Fibroblast of lung (primary cell): ENCODE results near the gene VSIG1. TPM values are rescaled to one million over a fixed set of nuclear protein-coding genes. Genes with fewer than 3 reads are reported as not detected.
A peak's percentile ranks its signal among the peaks of the same experiment; 100 is the strongest.

Experiments
- DNase-seq, 2 donors: peaks; one replicate each; pipeline versions ENCODE4 v3.0.0 to v3.0.0-alpha.2; 2010; ENCODE audit warnings: low read depth in 2 of 2
- H2AFZ ChIP-seq: 2 replicates; pipeline ENCODE4 v1.5.1; 2012; ENCODE audit warnings: low read length, control low read depth, inconsistent platforms
- H3K27ac ChIP-seq: 2 replicates; pipeline ENCODE4 v1.5.1; 2011; ENCODE audit warnings: low read length, control low read depth; ENCODE audit not compliant: insufficient read depth
- H3K27me3 ChIP-seq: 2 replicates; pipeline ENCODE4 v1.5.1; 2011; ENCODE audit warnings: mild to moderate bottlenecking, low read length; ENCODE audit not compliant: control insufficient read depth, insufficient read depth
- H3K36me3 ChIP-seq: 2 replicates; pipeline ENCODE4 v1.5.1; 2011; ENCODE audit warnings: low read length; ENCODE audit not compliant: control insufficient read depth, insufficient read depth
- H3K4me1 ChIP-seq: 2 replicates; pipeline ENCODE4 v1.5.1; 2011; ENCODE audit warnings: low read length; ENCODE audit not compliant: control insufficient read depth, insufficient read depth; ENCODE audit errors: extremely low read depth
- H3K4me2 ChIP-seq: 2 replicates; pipeline ENCODE4 v1.5.1; 2011; ENCODE audit warnings: low read length, control low read depth; ENCODE audit not compliant: insufficient read depth; ENCODE audit errors: extremely low read depth
- H3K4me3 ChIP-seq, 4 experiments: fragments of 200-600 bp in 1 of 4; sonication (generic) in 1 of 4; replicated peaks in 1 of 4; 2 replicates each; pipeline ENCODE4 v1.5.1; 2011 to 2016; ENCODE audit warnings: low read length in 4 of 4, low read depth in 3 of 4, mild to moderate bottlenecking in 3 of 4, control low read depth in 2 of 4, inconsistent platforms in 1 of 4, mixed read lengths in 1 of 4; ENCODE audit not compliant: insufficient read depth in 1 of 4; ENCODE audit errors: control extremely low read depth in 1 of 4
- H3K79me2 ChIP-seq: 2 replicates; pipeline ENCODE4 v1.5.1; 2012; ENCODE audit warnings: mild to moderate bottlenecking, low read length, inconsistent platforms; ENCODE audit not compliant: control insufficient read depth, insufficient read depth
- H3K9ac ChIP-seq: 2 replicates; pipeline ENCODE4 v1.5.1; 2011; ENCODE audit warnings: mild to moderate bottlenecking, low read length, control low read depth; ENCODE audit not compliant: insufficient read depth
- H3K9me3 ChIP-seq: 2 replicates; pipeline ENCODE4 v1.5.1; 2012; ENCODE audit warnings: low read depth, low read length; ENCODE audit not compliant: control insufficient read depth, insufficient read depth
- H4K20me1 ChIP-seq: 2 replicates; pipeline ENCODE4 v1.5.1; 2011; ENCODE audit warnings: low read length; ENCODE audit not compliant: control insufficient read depth, insufficient read depth; ENCODE audit errors: extremely low read depth
- CTCF ChIP-seq, 2 donors: IDR thresholded peaks in 1 of 2; conservative IDR thresholded peaks in 1 of 2; 1 replicate in 1 of 2; 2 replicates in 1 of 2; pipeline ENCODE4 v1.5.1; 2011 to 2012; ENCODE audit warnings: low read length in 2 of 2, control low read depth in 1 of 2, inconsistent platforms in 1 of 2, low read depth in 1 of 2, mild to moderate bottlenecking in 1 of 2
- EZH2 ChIP-seq: IDR thresholded peaks from 2 replicates; pipeline ENCODE4 v1.5.1; 2012; ENCODE audit warnings: low read length, control low read depth, mild to moderate bottlenecking; ENCODE audit errors: missing control alignments
- polyA plus RNA-seq, 2 donors: library from polyadenylated mRNA; depleted of rRNA in 1 of 2; stranded (reverse) in 1 of 2; unstranded in 1 of 2; fragments of >200 nt; gene quantifications; 2 replicates each; pipeline ENCODE4 v1.2.1, GENCODE V29; 2011 to 2012; ENCODE audit warnings: missing spikeins in 1 of 2
- total RNA-seq: library from RNA; depleted of rRNA; stranded (reverse); fragments of >200 nt; gene quantifications from 2 replicates; pipeline ENCODE4 v1.2.1, GENCODE V29; 2014

Gene VSIG1
- total and polyA plus RNA-seq, 2 donors (not counting 1 experiment from before 2014, with no cell fraction given), result 0.20 TPM; not detected in 1

- Histone ChIP-seq H3K9me3 (no peaks in the 10 kb centered on the region), H4K20me1 (no peaks in the 10 kb centered on the region), H3K27ac (no peak overlapping the region), H2AFZ (no peak overlapping the region), H3K4me1 (no peaks in the 10 kb centered on the region), H3K36me3 (no peaks in the 10 kb centered on the region), H3K4me3 (no peak overlapping the region), H3K4me2 (no peak overlapping the region), H3K27me3 (no peaks in the 10 kb centered on the region), H3K9ac (no peak overlapping the region), H3K79me2 (no peaks in the 10 kb centered on the region)
- DNase-seq, result peak in 1 of 2 donors; percentile 29
- TF ChIP-seq EZH2 (no peak), CTCF (conservative IDR thresholded peaks at IDR 0.05 in 1 of 2, IDR thresholded peaks at IDR 0.05 in 1 of 2; ENCODE audit: low read depth in 1 of 2, low read length in 2 of 2) (peak; percentile 36 to 46)
These were observed 24.2 kb upstream of the VSIG1 start for GRCh38 chrX:108020631-108021030.

- no peaks in the 10 kb centered on the region for H4K20me1 ChIP-seq
- H3K4me3 ChIP-seq, result no peak overlapping the region
- no peaks in the 10 kb centered on the region for H3K79me2 ChIP-seq
- H3K27ac ChIP-seq, result no peak overlapping the region
- no peak overlapping the region for H2AFZ ChIP-seq
- TF ChIP-seq CTCF (conservative IDR thresholded peaks at IDR 0.05 in 1 of 2, IDR thresholded peaks at IDR 0.05 in 1 of 2; ENCODE audit: low read depth in 1 of 2, low read length in 2 of 2) (no peak), EZH2 (no peak)
- no peaks in the 10 kb centered on the region for H3K36me3 ChIP-seq
- no peaks in the 10 kb centered on the region for H3K9me3 ChIP-seq
- H3K9ac ChIP-seq, result no peak overlapping the region
- DNase-seq, result peak in 1 of 2 donors; percentile 6
- no peaks in the 10 kb centered on the region for H3K4me1 ChIP-seq
- no peak overlapping the region for H3K4me2 ChIP-seq
- no peaks in the 10 kb centered on the region for H3K27me3 ChIP-seq
These were observed 22.3 kb upstream of the VSIG1 start for GRCh38 chrX:108022491-108023089.

GRCh38 chrX:108025376-108025775, 19.5 kb upstream of the VSIG1 start:
- Histone ChIP-seq H3K4me1 (no peaks in the 10 kb centered on the region), H3K27me3 (no peaks in the 10 kb centered on the region), H3K9me3 (no peaks in the 10 kb centered on the region), H3K4me3 (no peak overlapping the region), H3K27ac (no peak overlapping the region), H3K79me2 (no peaks in the 10 kb centered on the region), H3K36me3 (no peaks in the 10 kb centered on the region), H2AFZ (no peak overlapping the region), H3K9ac (no peak overlapping the region), H4K20me1 (no peaks in the 10 kb centered on the region), H3K4me2 (no peak overlapping the region)
- DNase-seq, result no peak
- TF ChIP-seq EZH2 (no peak), CTCF (conservative IDR thresholded peaks at IDR 0.05 in 1 of 2, IDR thresholded peaks at IDR 0.05 in 1 of 2; ENCODE audit: low read depth in 1 of 2, low read length in 2 of 2) (no peak)
